Measurements from ENCODE around the gene PHLDB3.
A peak's percentile ranks its signal among the peaks of the same experiment; 100 is the strongest.

Gene PHLDB3

DNA sequence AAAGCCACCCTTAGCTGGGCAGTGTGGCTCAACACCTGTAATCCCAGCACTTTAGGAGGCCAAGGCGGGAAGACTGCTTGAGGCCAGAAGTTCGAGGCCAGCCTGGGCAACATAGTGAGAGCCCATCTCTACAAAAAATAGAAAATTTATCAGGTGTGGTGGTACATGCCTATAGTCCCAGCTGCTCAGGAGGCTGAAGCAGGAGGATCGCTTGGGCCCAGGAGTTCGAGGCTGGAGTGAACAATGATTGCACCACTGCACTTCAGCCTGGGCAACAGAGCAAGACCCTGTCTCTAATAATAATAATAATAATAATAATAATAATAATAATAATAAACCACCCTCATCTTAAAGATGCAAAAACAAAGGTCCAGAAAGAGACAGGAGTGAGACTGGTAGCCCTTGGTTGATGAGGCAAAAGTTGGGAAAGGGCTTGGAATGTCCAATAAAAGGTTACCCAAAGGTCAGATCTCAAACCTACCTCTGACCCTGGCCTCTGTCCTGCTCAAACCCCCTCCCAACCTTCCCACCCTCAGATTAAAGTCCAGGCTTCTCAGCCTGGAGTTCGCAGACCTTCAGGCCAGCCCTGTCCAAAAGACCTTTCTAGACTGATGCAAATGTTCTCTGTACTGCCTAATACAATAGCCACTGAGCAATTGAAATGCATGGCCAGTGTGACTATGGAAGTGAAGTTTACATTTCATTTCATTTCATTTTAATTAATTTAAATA lies 37.5 kb upstream of the PHLDB3 start:
- Histone ChIP-seq H3K27ac (no peak overlapping the region), H3K36me3 (peaks cover 45 to 94% (median 75%) of the 10 kb centered on the region in 3 donors), H3K4me1 (no peaks in the 10 kb centered on the region), H3K4me3 (no peak overlapping the region), H3K27me3 (no peaks in the 10 kb centered on the region), H3K9me3 (no peaks in the 10 kb centered on the region)
- intact Hi-C loops (cut with DNase I; ENCODE audit: low total_unique reads) = no loop called here
- TF ChIP-seq, protein P1, sequence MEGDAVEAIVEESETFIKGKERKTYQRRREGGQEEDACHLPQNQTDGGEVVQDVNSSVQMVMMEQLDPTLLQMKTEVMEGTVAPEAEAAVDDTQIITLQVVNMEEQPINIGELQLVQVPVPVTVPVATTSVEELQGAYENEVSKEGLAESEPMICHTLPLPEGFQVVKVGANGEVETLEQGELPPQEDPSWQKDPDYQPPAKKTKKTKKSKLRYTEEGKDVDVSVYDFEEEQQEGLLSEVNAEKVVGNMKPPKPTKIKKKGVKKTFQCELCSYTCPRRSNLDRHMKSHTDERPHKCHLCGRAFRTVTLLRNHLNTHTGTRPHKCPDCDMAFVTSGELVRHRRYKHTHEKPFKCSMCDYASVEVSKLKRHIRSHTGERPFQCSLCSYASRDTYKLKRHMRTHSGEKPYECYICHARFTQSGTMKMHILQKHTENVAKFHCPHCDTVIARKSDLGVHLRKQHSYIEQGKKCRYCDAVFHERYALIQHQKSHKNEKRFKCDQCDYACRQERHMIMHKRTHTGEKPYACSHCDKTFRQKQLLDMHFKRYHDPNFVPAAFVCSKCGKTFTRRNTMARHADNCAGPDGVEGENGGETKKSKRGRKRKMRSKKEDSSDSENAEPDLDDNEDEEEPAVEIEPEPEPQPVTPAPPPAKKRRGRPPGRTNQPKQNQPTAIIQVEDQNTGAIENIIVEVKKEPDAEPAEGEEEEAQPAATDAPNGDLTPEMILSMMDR (IDR thresholded peaks at IDR 0.05) = no peak
- no peak for DNase-seq

DNA sequence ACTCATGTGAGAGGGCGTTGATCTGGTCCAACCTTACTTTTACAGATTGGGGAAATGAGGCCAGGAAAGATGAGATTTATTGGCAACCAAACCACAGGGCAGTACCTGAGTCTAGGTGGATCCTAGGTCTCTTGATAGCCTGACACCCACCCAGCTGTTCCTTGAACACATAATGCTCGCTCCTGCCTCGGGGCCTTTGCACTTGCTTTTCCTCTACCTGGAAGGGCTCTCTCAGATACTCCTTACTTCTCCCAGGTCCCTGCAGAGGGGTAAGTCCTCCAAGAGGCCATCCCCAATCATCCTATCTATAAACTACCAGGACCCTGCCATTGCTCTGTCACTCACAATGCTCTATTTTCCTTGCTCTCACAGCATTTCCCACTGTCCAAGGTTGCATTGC lies 35.8 kb upstream of the PHLDB3 start:
- Histone ChIP-seq H3K27me3 (no peaks in the 10 kb centered on the region), H3K9me3 (no peaks in the 10 kb centered on the region), H3K4me1 (peaks cover 0 to 6% (median 2%) of the 10 kb centered on the region in 4 donors), H3K4me3 (no peak overlapping the region), H3K27ac (no peak overlapping the region), H3K36me3 (peaks cover 43 to 87% (median 66%) of the 10 kb centered on the region in 3 donors)
- TF ChIP-seq, protein P1 (IDR thresholded peaks at IDR 0.05) = no peak
- no peak for DNase-seq
- intact Hi-C loops (cut with DNase I; ENCODE audit: low total_unique reads) = no loop called here

- H3K36me3 ChIP-seq = peaks cover 40 to 72% (median 52%) of the 10 kb centered on the region in 3 donors
- no peaks in the 10 kb centered on the region for H3K27me3 ChIP-seq
- peaks cover 0 to 21% (median 13%) of the 10 kb centered on the region in 4 donors for H3K4me1 ChIP-seq
- intact Hi-C loops (cut with DNase I; ENCODE audit: low total_unique reads) = no loop called here
- no peak overlapping the region for H3K4me3 ChIP-seq
- no peak for DNase-seq
- H3K9me3 ChIP-seq = no peaks in the 10 kb centered on the region
- H3K27ac ChIP-seq = no peak overlapping the region
- TF ChIP-seq, protein P1 (IDR thresholded peaks at IDR 0.05) = no peak
Observed at GRCh38 chr19:43538922-43539321, 34.4 kb upstream of the PHLDB3 start.

GRCh38 chr19:43534816-43535761 lies 30.5 kb upstream of the PHLDB3 start:
- intact Hi-C loops (cut with DNase I; ENCODE audit: low total_unique reads) = no loop called here
- TF ChIP-seq, protein P1 (IDR thresholded peaks at IDR 0.05) = peak; percentile 43 to 49
- DNase-seq = peak; percentile 61 to 83
- peaks cover 19 to 34% (median 25%) of the 10 kb centered on the region in 3 donors for H3K36me3 ChIP-seq
- no peaks in the 10 kb centered on the region for H3K27me3 ChIP-seq
- H3K27ac ChIP-seq = peak overlapping the region; percentile 83 to 89
- peaks cover 0 to 33% (median 18%) of the 10 kb centered on the region in 4 donors for H3K4me1 ChIP-seq
- no peak overlapping the region for H3K4me3 ChIP-seq
- no peaks in the 10 kb centered on the region for H3K9me3 ChIP-seq

GRCh38 chr19:43534305-43534815 lies 29.8 kb upstream of the PHLDB3 start:
- no peaks in the 10 kb centered on the region for H3K27me3 ChIP-seq
- peak overlapping the region; percentile 83 to 89 for H3K27ac ChIP-seq
- intact Hi-C loops (cut with DNase I; ENCODE audit: low total_unique reads) = no loop called here
- H3K4me3 ChIP-seq = peak overlapping the region; percentile 61 to 66
- TF ChIP-seq, protein P1 (IDR thresholded peaks at IDR 0.05) = no peak
- H3K36me3 ChIP-seq = peaks cover 16 to 27% (median 18%) of the 10 kb centered on the region in 3 donors
- H3K9me3 ChIP-seq = no peaks in the 10 kb centered on the region
- H3K4me1 ChIP-seq = peaks cover 0 to 33% (median 18%) of the 10 kb centered on the region in 4 donors
- DNase-seq = no peak
